Panc1 (cell line): ENCODE results near the gene C8A. TPM values are rescaled to one million over a fixed set of nuclear protein-coding genes. Genes with fewer than 3 reads are reported as not detected.

Experiments
- ATAC-seq: fragments of 200-7000 bp; cut with Tn5 transposase; 2 replicates; pipeline ENCODE4 v1.9.1; 2020; ENCODE audit warnings: mild to moderate bottlenecking, moderate library complexity
- BruUV-seq: library from RNA; stranded (reverse); fragments of 400-500 nt; replicated peaks from 2 replicates; lab custom pipeline; 2021; lab: Mats Ljungman, UMichigan
- CTCF ChIA-PET: fragments of 300-600 bp; sonication (Branson Sonifier 250); formaldehyde crosslinking; loops from one replicate; lab custom pipeline; 2022; ENCODE audit warnings: antibody characterized with exemption; lab: Charles Lee
- POLR2A ChIA-PET: fragments of 300-600 bp; sonication (Branson Sonifier 250); formaldehyde crosslinking; loops from one replicate; lab custom pipeline; 2022; ENCODE audit warnings: antibody characterized with exemption; lab: Charles Lee
- DNase-seq: peaks from one replicate; pipeline ENCODE4 v3.0.0-alpha.2; 2010; ENCODE audit warnings: low read depth, low spot score
- H3K27ac ChIP-seq: 2 replicates; pipeline ENCODE4 v1.5.1; 2011; ENCODE audit warnings: mild to moderate bottlenecking, low read length, inconsistent platforms
- H3K27me3 ChIP-seq: fragments of 200-500 bp; sonication (Bioruptor generic); 2 replicates; pipeline ENCODE4 v1.6.0; 2014; ENCODE audit warnings: low read length, inconsistent platforms; ENCODE audit not compliant: control insufficient read depth, insufficient read depth
- H3K36me3 ChIP-seq: fragments of 200-500 bp; sonication (Bioruptor generic); 2 replicates; pipeline ENCODE4 v1.5.1; 2014; ENCODE audit warnings: inconsistent platforms, mild to moderate bottlenecking, low read length, moderate library complexity; ENCODE audit not compliant: control insufficient read depth, insufficient read depth
- H3K4me1 ChIP-seq: 2 replicates; pipeline ENCODE4 v1.5.1; 2011; ENCODE audit warnings: inconsistent platforms, mild to moderate bottlenecking, low read length, moderate library complexity; ENCODE audit not compliant: control insufficient read depth, insufficient read depth
- H3K4me3 ChIP-seq, 2 experiments: 2 replicates each; pipeline ENCODE4 v1.5.1; 2011 to 2012; ENCODE audit warnings: low read depth in 2 of 2, low read length in 2 of 2, mild to moderate bottlenecking in 2 of 2, inconsistent platforms in 1 of 2, moderate library complexity in 1 of 2
- H3K9me3 ChIP-seq: fragments of 200-500 bp; sonication (Bioruptor generic); 2 replicates; pipeline ENCODE4 v1.5.1; 2014; ENCODE audit warnings: low read depth, mild to moderate bottlenecking, inconsistent platforms, low read length, moderate library complexity; ENCODE audit not compliant: control insufficient read depth, insufficient read depth
- CTCF ChIP-seq: fragments of 450-650 bp; IDR thresholded peaks from 2 replicates; pipeline ENCODE4 v1.5.1; 2017; ENCODE audit warnings: mild to moderate bottlenecking
- POLR2AphosphoS5 ChIP-seq: IDR thresholded peaks from 2 replicates; pipeline ENCODE4 v1.6.1; 2012; ENCODE audit warnings: mild to moderate bottlenecking, low read depth, low read length, moderate library complexity
- REST ChIP-seq, 2 experiments: IDR thresholded peaks; 2 replicates each; pipeline ENCODE4 v1.6.1; 2011 to 2012; ENCODE audit warnings: low read depth in 2 of 2, control low read depth in 1 of 2, low read length in 1 of 2, mild to moderate bottlenecking in 1 of 2, moderate library complexity in 1 of 2; ENCODE audit not compliant: insufficient read depth in 1 of 2
- SIN3A ChIP-seq: IDR thresholded peaks from 2 replicates; pipeline ENCODE4 v1.6.1; 2012; ENCODE audit warnings: low read depth, mild to moderate bottlenecking, low read length, moderate library complexity, borderline replicate concordance; ENCODE audit not compliant: insufficient read depth
- TCF7L2 ChIP-seq: IDR thresholded peaks from 2 replicates; pipeline ENCODE4 v1.6.1; 2011; ENCODE audit warnings: mild to moderate bottlenecking, low read depth, low read length, inconsistent platforms
- in situ Hi-C: cut with HindIII; loops from 2 replicates; pipeline ENCODE4 v1.10.0; 2016; ENCODE audit warnings: low sequenced_read_pairs, low pct_unique_long_range_greater_than_20kb
- intact Hi-C: fragments of 100-400 bp; cut with micrococcal nuclease; formaldehyde crosslinking; loops from one replicate; pipeline ENCODE4 v1.10.0; 2022; ENCODE audit not compliant: unreplicated experiment
- total RNA-seq: library from RNA; stranded (reverse); gene quantifications from one replicate; pipeline ENCODE4 v1.2.1, GENCODE V29; 2021; ENCODE audit not compliant: unreplicated experiment

C8A gene
- total RNA-seq, 1 experiment from 2014 or later: not detected

- H3K9me3 ChIP-seq: no peaks in the 10 kb centered on the region
- ATAC-seq (no peak), DNase-seq (no peak)
- no TSS peak for BruUV-seq
- H3K36me3 ChIP-seq: no peaks in the 10 kb centered on the region
- POLR2A ChIA-PET: no interaction called here
- intact Hi-C loops: no loop called here
- CTCF ChIA-PET: no interaction called here
- H3K4me1 ChIP-seq: no peaks in the 10 kb centered on the region
- TF ChIP-seq CTCF (no peak), TCF7L2 (no peak), REST (IDR thresholded peaks at IDR 0.05; ENCODE audit: insufficient read depth in 1 of 2, low read depth in 2 of 2, low read length in 1 of 2) (no peak)
- in situ Hi-C loops: no loop called here
- H3K27ac ChIP-seq: no peak overlapping the region
- H3K4me3 ChIP-seq: no peak overlapping the region
- no peaks in the 10 kb centered on the region for H3K27me3 ChIP-seq
Measured at GRCh38 chr1:56931211-56931610, 76.6 kb downstream of the C8A start.

GRCh38 chr1:56931686-56932085 lies 77.1 kb downstream of the C8A start:
- in situ Hi-C loops (no loop called here), intact Hi-C loops (no loop called here)
- Histone ChIP-seq H3K36me3 (no peaks in the 10 kb centered on the region), H3K27ac (no peak overlapping the region), H3K4me1 (no peaks in the 10 kb centered on the region), H3K27me3 (no peaks in the 10 kb centered on the region), H3K4me3 (no peak overlapping the region), H3K9me3 (no peaks in the 10 kb centered on the region)
- no peak for ATAC-seq
- ChIA-PET POLR2A (no interaction called here), CTCF (no interaction called here)
- TF ChIP-seq TCF7L2: no peak
- no peak for TF ChIP-seq CTCF
- no peak for TF ChIP-seq SIN3A
- TF ChIP-seq POLR2AphosphoS5: no peak
- TF ChIP-seq REST (IDR thresholded peaks at IDR 0.05; ENCODE audit: insufficient read depth in 1 of 2, low read depth in 2 of 2, low read length in 1 of 2): no peak
- no TSS peak for BruUV-seq
- no peak for DNase-seq
